DND-41 (cell line): ENCODE results near the gene ODAM.

Experiments used
- CTCF ChIP-seq: IDR thresholded peaks from 2 replicates; pipeline ENCODE4 v1.5.1; 2012; ENCODE audit warnings: borderline replicate concordance, low read length, moderate library complexity, mild to moderate bottlenecking; ENCODE audit not compliant: poor library complexity, severe bottlenecking; ENCODE audit errors: extremely low read depth
- EZH2 ChIP-seq: IDR thresholded peaks from 3 replicates; pipeline ENCODE4 v1.6.1; 2012; ENCODE audit warnings: borderline replicate concordance, low read depth, mild to moderate bottlenecking, moderate library complexity, low read length, inconsistent platforms; ENCODE audit not compliant: severe bottlenecking

GRCh38 chr4:70178075-70178660 is 17.4 kb upstream of the ODAM start:
- no peak for TF ChIP-seq CTCF
- no peak for TF ChIP-seq EZH2
